GM23338 (cell line): ENCODE measurements around the gene VAPA. TPM values are rescaled to one million over a fixed set of nuclear protein-coding genes. Genes with fewer than 3 reads are reported as not detected.

ENCODE experiments used
- ATAC-seq: fragments of 200-7000 bp; cut with Tn5 transposase; 3 replicates; pipeline ENCODE4 v1.9.1; 2020
- DNase-seq: peaks from one replicate; pipeline ENCODE4 v3.0.0-alpha.2; 2015; ENCODE audit warnings: low spot score
- H2AFZ ChIP-seq: fragments of 200-600 bp; sonication (generic); 2 replicates; pipeline ENCODE4 v1.8.0; 2016; ENCODE audit warnings: antibody characterized with exemption, mild to moderate bottlenecking, moderate library complexity
- H3F3A ChIP-seq: fragments of 200-600 bp; sonication (generic); replicated peaks from 2 replicates; pipeline ENCODE4 v1.8.0; 2017; ENCODE audit warnings: antibody characterized with exemption, mixed run types, low read depth
- H3K27ac ChIP-seq: fragments of 200-600 bp; sonication (generic); 2 replicates; pipeline ENCODE4 v1.6.1; 2016; ENCODE audit warnings: low read depth
- H3K27me3 ChIP-seq: fragments of 200-600 bp; sonication (generic); 2 replicates; pipeline ENCODE4 v1.8.0; 2016; ENCODE audit warnings: mild to moderate bottlenecking, mixed run types, moderate library complexity; ENCODE audit not compliant: insufficient read depth
- H3K36me3 ChIP-seq: fragments of 200-600 bp; sonication (generic); 2 replicates; pipeline ENCODE4 v1.8.0; 2016; ENCODE audit warnings: mild to moderate bottlenecking; ENCODE audit not compliant: insufficient read depth
- H3K4me1 ChIP-seq: fragments of 200-600 bp; sonication (generic); 2 replicates; pipeline ENCODE4 v1.8.0; 2016; ENCODE audit warnings: mild to moderate bottlenecking, moderate library complexity; ENCODE audit not compliant: insufficient read depth
- H3K4me2 ChIP-seq: fragments of 200-600 bp; sonication (generic); 2 replicates; pipeline ENCODE4 v1.7.1; 2017; ENCODE audit warnings: mixed run types
- H3K4me3 ChIP-seq: fragments of 200-600 bp; sonication (generic); 2 replicates; pipeline ENCODE4 v1.6.1; 2016; ENCODE audit warnings: mixed run types
- H3K79me2 ChIP-seq: fragments of 200-600 bp; sonication (generic); replicated peaks from 2 replicates; pipeline ENCODE4 v1.8.0; 2017; ENCODE audit warnings: mild to moderate bottlenecking; ENCODE audit not compliant: insufficient read depth
- H3K9me2 ChIP-seq: fragments of 200-600 bp; sonication (generic); 2 replicates; pipeline ENCODE4 v1.8.0; 2017; ENCODE audit not compliant: insufficient read depth
- H4K20me1 ChIP-seq: fragments of 200-600 bp; sonication (generic); replicated peaks from 2 replicates; pipeline ENCODE4 v1.8.0; 2017; ENCODE audit warnings: mild to moderate bottlenecking; ENCODE audit not compliant: insufficient read depth
- H3K27ac Mint-ChIP-seq: 2 replicates; pipeline ENCODE4 v1.8.0; 2020; ENCODE audit warnings: inconsistent platforms, mild to moderate bottlenecking, moderate library complexity, mixed read lengths
- H3K27me3 Mint-ChIP-seq: 3 replicates; pipeline ENCODE4 v1.8.0; 2022; ENCODE audit warnings: low read depth, mild to moderate bottlenecking, moderate library complexity, mixed read lengths, inconsistent platforms; ENCODE audit not compliant: insufficient read depth, poor library complexity
- H3K36me3 Mint-ChIP-seq: 3 replicates; pipeline ENCODE4 v1.8.0; 2021; ENCODE audit warnings: low read depth, mild to moderate bottlenecking, inconsistent platforms, moderate library complexity, mixed read lengths
- H3K4me1 Mint-ChIP-seq: 3 replicates; pipeline ENCODE4 v1.8.0; 2020; ENCODE audit warnings: mild to moderate bottlenecking, inconsistent platforms, mixed read lengths
- H3K4me3 Mint-ChIP-seq: 3 replicates; pipeline ENCODE4 v1.8.0; 2021; ENCODE audit warnings: moderate library complexity, mild to moderate bottlenecking, inconsistent platforms, mixed read lengths
- H3K9me3 Mint-ChIP-seq: 3 replicates; pipeline ENCODE4 v1.8.0; 2020; ENCODE audit warnings: moderate library complexity, mild to moderate bottlenecking, inconsistent platforms, mixed read lengths
- ETS1 ChIP-seq: IDR thresholded peaks from 2 replicates; pipeline ENCODE4 v1.6.1; 2016; ENCODE audit warnings: antibody characterized with exemption
- EZH2 ChIP-seq: fragments of 200-600 bp; sonication (generic); IDR thresholded peaks from one replicate; pipeline ENCODE4 v1.8.0; 2017; ENCODE audit warnings: antibody characterized with exemption, mild to moderate bottlenecking, low read depth; ENCODE audit not compliant: unreplicated experiment
- EZH2phosphoT487 ChIP-seq: fragments of 200-600 bp; sonication (generic); IDR thresholded peaks from one replicate; pipeline ENCODE4 v1.8.1; 2018; ENCODE audit warnings: antibody characterized with exemption; ENCODE audit not compliant: unreplicated experiment
- JUNB ChIP-seq: IDR thresholded peaks from one replicate; pipeline ENCODE4 v1.6.1; 2016; ENCODE audit warnings: antibody characterized with exemption; ENCODE audit not compliant: unreplicated experiment
- NANOG ChIP-seq: IDR thresholded peaks from 2 replicates; pipeline ENCODE4 v1.6.1; 2016; ENCODE audit warnings: antibody characterized with exemption, borderline replicate concordance
- POLR2AphosphoS5 ChIP-seq: IDR thresholded peaks from 2 replicates; pipeline ENCODE4 v1.6.1; 2016; ENCODE audit warnings: antibody characterized with exemption, low read depth
- REST ChIP-seq: IDR thresholded peaks from one replicate; pipeline ENCODE4 v1.6.1; 2018; ENCODE audit warnings: antibody characterized with exemption; ENCODE audit not compliant: unreplicated experiment
- STAT1 ChIP-seq: IDR thresholded peaks from one replicate; pipeline ENCODE4 v1.6.1; 2016; ENCODE audit warnings: antibody characterized with exemption; ENCODE audit not compliant: unreplicated experiment
- ZNF114 ChIP-seq: fragments of 250-450 bp; sonication (Bioruptor Pico); IDR thresholded peaks from 2 replicates; pipeline ENCODE4 v1.5.0; 2020; ENCODE audit warnings: mild to moderate bottlenecking, moderate library complexity
- ZNF331 ChIP-seq: fragments of 250-450 bp; sonication (Bioruptor Pico); IDR thresholded peaks from 2 replicates; pipeline ENCODE4 v1.5.0; 2020; ENCODE audit warnings: low read depth, mild to moderate bottlenecking, moderate library complexity
- polyA plus RNA-seq: library from polyadenylated mRNA; unstranded; fragments of >200 nt; fragmentation: Nextera tagmentation; extraction: Ambion mirVana; gene quantifications from 2 replicates; pipeline ENCODE4 v1.2.1, GENCODE V29; 2016
- total RNA-seq: library from RNA; depleted of rRNA; stranded (reverse); fragments of >200 nt; shearing (Covaris generic); gene quantifications from 2 replicates; pipeline ENCODE4 v1.2.3, GENCODE V29; 2014

The VAPA gene
- total and polyA plus RNA-seq, 2 experiments from 2014 or later: 162 to 178 TPM

GRCh38 chr18:9916808-9917207, 3.0 kb downstream of the VAPA start (continued):
- TF ChIP-seq REST (no peak), EZH2phosphoT487 (no peak), POLR2AphosphoS5 (no peak), NANOG (no peak), ETS1 (no peak), EZH2 (no peak)

GRCh38 chr18:9918016-9918680, 4.3 kb downstream of the VAPA start:
- H3K4me1 ChIP-seq: peaks cover 57% of the 10 kb centered on the region
- ATAC-seq (no peak), DNase-seq (no peak)
- H3F3A ChIP-seq: no peaks in the 10 kb centered on the region
- H3K9me2 ChIP-seq: no peaks in the 10 kb centered on the region
- no peaks in the 10 kb centered on the region for H3K27me3 Mint-ChIP-seq
- peaks cover 23% of the 10 kb centered on the region for H3K4me1 Mint-ChIP-seq
- H3K9me3 Mint-ChIP-seq: no peaks in the 10 kb centered on the region
- H2AFZ ChIP-seq: no peak overlapping the region
- no peak overlapping the region for H3K4me3 Mint-ChIP-seq
- H3K36me3 Mint-ChIP-seq: peaks cover 3% of the 10 kb centered on the region; the same call in 1 of the 3 replicates
- peaks cover 51% of the 10 kb centered on the region for H4K20me1 ChIP-seq
- H3K36me3 ChIP-seq: no peaks in the 10 kb centered on the region
- 0 out of 2 replicates have a peak overlapping the region, but pooled peaks have one; percentile 20 for H3K27ac ChIP-seq
- no peaks in the 10 kb centered on the region for H3K27me3 ChIP-seq
- TF ChIP-seq JUNB (no peak), STAT1 (no peak), REST (no peak), ZNF114 (CRISPR knock-in tag) (no peak), ZNF331 (no peak)
- peaks cover 85% of the 10 kb centered on the region for H3K79me2 ChIP-seq
- no peak overlapping the region for H3K27ac Mint-ChIP-seq
- peak overlapping the region; percentile 98 for H3K4me2 ChIP-seq
- H3K4me3 ChIP-seq: peak overlapping the region; percentile 9; the same call in 1 of the 2 replicates
